NCI-H69 (cell line): ENCODE results near the gene TMIE.

Source experiments
- DNase-seq: peaks from one replicate; lab custom pipeline; 2025; lab: John Stamatoyannopoulos, UW

Gene TMIE, protein sequence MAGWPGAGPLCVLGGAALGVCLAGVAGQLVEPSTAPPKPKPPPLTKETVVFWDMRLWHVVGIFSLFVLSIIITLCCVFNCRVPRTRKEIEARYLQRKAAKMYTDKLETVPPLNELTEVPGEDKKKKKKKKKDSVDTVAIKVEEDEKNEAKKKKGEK

DNA sequence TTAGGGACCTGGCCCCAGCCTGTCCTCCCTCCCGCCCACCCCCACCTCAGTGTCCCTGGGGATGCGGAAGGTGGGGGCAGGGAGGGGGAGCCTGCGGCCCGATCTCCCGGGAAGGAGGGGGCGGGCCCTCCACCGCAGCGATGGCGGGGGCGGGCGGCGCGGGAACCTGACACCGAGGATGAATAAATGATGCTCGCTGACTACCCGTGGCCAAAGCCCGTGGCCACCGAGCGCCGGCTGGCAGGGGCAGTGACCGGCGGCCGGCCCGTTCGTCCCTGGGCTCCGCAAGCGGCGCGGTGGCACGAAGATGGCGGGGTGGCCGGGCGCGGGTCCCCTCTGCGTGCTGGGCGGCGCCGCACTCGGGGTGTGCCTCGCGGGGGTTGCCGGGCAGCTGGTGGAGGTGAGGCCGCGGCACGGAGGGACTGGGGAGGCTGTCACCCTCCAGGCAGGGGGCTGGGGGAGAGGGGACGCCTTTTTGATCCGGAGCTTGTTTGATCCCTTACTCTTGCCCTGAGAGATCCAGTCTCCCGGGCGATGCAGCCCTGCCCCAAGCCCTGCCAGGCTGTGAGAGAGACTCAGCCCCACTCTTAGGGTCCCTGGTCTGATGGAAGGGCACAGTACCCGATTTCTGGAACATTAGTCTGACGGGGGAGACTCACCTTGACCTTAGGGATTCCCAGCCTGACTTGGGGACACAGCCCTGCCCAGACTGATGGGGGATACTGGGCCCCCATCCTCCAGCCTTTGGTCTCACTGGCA is at the start of gene TMIE:
TMIE (plus strand) TSS at position 212 of the 759 bp plus-strand sequence; CDS start at position 308, 96 bp downstream.
- DNase-seq = peak; percentile 48

DNA sequence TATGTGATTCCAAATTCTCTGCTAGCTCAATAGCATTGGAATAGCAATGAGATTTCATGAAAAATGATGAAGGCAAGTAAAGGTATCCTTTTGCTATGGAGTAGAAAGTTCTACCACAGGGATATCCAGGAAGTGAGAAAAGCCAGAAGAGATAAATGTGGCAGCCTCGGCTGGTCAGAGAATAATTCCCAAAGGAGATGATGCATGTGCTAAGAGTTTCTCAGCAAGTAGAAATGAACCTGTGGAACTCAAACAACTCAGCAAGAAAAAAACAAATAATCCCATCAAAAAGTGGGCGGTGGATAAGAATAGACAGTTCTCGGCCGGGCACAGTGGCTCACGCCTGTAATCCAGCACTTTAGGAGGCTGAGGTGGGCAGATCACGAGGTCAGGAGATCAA is 45.9 kb upstream of the TMIE start:
- no peak for DNase-seq

DNA sequence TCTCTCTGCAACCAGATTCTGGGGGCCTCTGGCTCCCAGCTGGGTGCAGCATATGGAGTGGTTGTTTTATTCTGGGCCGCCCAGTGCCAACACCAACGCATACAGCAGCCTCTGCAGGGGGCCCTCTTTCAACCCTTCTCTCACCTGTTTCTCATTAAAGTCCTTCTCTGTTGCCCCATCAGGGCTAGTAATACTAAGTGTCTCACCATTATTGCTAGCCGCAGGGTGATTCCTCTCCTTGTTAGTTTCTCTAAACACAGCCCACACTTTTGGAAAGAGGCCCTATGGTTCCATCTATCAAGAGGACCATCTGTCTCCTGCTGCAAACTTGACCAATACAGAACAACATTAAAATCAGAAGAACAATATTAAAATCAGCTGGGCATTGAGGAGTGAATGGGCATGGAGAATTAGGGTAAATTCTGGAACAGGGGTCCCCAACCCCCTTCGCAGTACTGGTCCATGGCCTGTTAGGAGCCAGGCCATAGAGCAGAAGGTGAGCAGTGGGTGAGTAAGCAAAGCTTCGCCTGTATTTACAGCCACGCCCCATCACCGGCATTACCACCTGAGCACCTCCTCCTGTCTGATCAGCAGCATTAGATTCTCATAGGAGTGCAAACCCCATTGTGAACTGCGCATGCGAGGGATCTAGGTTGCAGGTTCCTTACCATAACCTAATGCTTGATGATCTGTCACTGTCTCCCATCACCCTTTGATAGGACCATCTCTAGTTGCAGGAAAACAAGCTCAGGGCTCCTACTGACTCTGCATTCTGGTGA is 44.2 kb upstream of the TMIE start:
- peak; percentile 97 for DNase-seq

DNA sequence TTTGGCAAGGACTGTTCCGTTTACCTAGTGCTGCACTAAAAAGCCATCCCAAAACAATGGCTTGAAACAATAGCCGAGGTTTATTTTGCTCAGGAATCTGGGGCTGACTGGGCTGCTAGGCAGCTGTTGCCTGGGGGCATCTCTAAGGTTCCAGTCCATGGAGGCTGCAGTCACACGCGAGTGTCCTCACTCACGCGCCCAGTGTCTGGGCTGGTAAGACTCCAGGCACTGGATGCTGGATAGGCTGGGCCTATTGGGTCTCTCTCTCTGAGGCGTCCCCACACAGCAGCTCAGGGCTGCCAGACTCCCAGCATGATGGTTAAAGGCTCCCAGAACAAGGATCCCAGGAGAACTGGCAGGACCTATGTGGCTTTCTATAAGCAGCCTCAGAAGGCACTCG is 41.9 kb upstream of the TMIE start:
- peak; percentile 71 for DNase-seq

DNA sequence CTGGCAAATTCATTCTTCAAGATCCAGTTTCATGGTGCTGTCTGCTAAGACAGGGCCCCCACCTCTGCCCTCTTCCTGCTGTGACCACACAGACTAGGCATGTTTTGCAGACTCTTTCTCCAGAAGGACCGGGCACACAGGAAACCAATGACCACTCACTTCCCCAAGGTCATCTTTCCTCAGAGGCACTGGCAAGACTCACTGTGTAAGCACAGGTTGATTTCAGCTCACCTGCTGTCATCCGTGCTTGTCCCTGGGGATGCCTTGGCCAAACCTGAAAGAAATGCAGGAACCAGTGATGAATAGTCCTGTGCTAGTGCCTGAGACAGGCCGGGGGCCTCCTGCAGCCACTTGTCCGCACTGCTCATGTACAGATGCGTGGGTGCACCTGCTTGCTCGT is 41.2 kb upstream of the TMIE start:
- DNase-seq = peak; percentile 70

DNA sequence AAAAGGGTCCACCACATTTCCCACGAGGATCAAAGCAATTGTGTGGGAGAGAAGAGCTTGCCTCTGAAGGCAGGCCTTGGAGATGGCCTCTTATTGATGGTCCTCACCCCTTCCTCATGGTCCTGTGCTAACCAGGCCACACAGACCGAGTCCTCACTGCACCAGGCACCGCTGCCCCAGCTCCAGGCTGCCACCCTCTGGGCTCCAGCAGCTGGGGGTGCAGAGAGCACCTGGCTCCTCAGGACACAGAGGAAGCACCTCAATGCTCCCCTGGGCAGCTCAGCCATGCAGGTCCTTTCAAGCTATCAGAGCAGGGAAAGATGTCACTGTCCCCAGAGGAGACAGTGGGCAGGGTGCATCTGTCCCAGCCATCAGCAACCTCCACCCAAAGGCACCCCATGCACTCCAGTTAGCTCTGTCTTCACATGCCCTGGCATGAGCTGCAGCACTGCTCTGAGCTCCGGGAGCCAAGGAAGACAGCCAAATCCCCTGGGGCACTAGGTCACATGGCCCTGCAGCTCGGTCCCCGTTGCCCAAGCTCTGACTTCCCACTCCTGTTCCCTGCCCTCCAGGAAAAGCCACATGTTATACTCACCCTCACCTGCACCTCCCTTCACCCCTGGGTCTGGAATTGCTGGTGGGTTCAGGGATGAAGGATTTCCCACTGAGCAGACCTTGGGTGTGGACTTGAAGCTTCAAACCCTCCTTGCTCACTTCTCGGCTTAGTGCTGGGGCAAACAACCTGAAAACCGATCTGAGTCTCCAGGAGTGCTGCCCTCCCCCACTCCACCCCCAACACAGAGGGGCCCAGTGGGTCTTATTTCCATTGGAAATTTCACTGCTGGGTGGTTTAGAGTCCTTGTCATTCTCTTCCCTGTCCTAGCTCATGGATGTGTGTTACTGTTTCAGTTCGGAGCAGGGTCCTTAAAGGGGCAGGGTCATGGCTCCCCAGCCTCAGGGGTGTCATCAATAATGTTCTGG is 40.4 kb upstream of the TMIE start:
- DNase-seq = peak; percentile 78

DNA sequence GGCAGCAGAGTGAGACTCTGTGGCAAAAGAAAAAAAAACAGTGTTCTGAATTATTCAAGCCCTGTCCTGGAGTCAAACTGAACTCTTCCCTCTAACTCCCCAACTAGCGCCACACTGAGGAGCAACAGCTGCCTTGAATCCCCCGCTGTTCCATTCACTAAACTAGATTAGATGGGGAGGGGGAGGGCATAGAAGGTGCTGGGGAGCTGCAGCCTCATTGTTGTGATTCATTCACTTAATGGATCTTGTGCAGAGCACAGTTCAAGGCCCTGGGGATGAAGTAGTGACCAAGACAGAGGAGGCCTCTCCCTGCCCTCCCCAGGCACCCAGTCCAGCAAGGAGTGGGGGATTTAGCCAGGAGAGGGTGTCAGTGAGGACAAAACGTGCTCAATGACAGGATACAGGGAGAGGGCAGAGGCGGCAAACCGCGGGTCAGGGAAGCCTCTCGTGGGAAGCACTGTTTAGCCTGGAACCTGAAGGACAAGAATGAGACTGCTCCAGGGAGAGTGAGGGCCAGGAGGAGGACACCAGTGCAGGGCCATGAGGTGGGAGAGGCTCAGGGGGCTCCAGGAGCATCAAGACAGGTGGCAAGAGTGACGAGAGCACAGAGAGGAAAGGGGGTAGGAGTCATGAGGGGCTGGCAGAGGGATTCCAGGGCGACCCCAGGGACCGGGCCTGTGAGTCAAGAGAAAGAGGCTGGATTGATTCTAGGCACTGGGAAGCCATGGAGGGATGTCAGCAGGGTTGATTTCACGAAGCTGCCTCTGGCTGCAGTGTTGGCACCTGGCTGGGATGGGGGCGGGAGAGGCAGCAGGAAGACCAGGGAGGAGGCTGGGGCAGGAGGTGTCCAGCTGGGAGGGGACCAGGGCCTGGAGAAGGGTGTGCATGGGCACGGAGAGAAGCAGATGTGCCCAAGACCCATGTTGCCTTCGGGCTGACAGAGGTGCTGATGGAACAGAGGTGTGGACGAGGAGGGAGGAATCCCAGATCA is 39.1 kb upstream of the TMIE start:
- DNase-seq = peak; percentile 79

DNA sequence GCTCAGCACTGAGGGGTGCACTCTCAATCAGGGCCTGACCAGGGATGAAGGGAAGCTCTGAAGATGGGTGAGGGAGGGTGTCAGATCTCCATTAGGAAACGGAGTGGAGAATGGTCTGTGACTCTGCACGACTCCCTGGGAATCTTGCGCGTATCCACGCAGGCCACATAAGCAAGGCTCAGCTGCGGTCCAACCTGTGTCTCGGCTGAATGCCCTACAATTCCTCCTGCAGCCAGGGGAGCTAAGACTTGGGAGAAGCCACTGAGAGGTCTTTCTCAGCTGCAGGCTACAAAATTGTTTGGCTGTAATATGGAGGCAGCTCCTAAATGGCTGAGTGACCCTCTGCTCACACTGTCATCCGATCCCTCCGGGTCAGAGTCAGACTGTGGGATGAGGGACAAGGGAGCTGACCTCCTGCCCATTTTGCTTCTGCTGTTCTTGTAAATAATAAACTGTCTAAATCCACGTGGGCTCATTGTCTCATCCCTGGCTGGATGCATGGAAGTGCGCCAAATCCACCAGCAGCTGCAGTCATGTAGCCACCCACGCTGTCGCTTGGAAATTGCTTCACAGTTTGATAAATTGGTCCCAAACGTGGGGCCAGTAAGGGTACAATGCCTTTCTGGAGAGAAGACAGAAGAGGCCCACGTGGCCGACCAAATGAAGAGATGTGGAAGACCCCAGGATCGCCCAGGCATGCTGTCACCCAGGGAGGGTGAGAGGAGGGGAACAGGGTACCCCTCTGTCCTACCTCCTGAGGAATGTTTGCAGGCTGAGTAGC is 38.2 kb upstream of the TMIE start:
- DNase-seq = peak; percentile 79

DNA sequence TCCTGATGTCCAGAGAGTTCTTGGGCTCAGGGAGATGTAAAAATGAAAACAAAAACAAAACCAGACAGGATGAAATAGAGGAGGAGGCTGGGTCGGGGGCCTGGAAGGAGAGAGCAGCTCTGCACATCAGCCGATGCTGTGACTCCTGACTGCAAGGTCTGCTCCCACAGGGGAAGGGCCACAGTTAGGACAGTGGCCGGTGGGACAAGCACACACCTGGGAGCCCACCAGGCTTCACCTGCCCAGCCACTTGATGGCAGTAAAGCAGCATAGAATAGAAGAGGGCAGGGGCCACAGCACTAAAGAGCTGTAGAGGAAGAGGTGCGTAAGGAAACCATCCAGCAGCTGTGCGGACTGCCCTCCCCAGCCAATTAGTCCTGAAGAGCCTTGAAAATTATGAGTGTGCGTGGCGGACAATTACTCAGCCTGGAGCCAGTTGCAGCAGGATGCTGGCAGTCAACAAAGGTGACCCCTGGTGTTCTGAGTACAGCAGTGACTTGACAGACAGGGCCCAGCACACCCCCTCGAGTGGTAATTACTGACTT is 37.5 kb upstream of the TMIE start:
- DNase-seq = peak; percentile 96

DNA sequence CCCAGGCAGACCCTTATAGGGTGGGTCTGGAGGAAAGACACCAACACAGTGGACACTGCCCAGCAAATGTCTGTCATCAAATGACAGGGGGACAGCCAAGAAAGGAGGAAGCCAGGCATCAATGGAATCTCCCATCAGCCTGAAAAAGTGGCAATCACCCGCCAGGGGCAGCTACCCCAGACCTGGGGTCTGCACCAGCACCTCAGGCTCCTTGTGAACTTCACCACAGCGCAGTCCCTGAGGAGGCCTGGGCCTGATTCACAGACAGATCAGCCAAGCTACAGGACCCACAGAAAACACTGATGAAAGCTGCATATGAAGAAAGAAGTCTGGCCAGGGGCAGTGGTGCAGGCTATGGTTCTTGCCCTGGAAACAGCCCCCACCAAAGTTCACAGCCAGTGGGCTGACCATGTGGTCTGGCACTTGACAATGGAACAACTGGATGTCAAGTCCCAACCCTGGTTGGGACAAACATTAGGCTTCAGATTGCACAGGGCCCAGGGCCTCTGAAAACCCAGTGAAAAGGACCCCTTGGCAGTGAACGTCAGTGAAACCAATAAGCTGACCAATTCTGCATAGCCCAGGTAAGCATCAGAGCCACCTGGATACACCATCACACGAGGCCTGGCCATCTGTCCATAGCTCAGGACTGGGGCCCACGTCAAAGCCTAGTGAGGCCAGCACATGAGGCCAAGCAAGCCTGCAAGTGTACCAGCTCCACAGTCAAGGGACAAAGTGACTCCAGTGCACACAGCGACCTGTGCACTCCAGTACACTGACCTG is 36.8 kb upstream of the TMIE start:
- peak; percentile 21 for DNase-seq

DNA sequence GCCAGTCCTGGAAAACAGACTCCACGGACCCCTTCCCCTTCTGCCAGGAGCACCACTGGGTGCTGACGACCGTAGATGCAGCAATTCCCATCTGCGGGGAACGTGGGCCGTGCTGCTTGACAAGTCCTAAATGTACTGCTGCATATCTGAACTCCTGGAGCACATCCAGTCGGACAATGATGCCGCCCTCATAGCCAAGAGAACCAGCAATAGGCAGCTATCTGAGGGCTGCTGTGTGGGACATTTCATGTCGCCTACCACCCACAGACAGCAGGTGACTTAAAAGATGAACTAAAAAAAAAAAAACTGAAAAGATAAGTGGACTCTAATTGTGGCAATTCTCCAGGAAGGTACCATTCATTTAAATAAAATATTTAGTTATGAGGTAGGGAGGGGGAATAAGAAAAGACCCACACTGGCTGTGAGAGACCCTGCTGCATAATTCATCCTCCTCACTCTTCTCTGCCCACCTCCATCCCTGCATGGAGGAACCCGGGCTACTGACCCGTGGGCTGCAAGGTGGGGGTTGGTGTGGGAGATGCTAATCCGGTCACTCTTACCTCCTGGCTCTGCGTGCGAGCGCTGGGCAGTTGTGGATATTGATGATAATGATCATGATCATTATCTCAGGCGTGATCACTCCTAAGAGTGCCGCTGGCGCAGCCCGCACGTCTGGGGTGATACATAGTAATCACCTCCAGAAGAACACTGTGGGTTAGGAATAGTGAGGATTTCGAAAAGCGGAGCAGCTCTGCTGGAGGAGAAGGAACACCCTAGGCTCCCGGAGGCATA is 36.0 kb upstream of the TMIE start:
- DNase-seq = no peak

DNA sequence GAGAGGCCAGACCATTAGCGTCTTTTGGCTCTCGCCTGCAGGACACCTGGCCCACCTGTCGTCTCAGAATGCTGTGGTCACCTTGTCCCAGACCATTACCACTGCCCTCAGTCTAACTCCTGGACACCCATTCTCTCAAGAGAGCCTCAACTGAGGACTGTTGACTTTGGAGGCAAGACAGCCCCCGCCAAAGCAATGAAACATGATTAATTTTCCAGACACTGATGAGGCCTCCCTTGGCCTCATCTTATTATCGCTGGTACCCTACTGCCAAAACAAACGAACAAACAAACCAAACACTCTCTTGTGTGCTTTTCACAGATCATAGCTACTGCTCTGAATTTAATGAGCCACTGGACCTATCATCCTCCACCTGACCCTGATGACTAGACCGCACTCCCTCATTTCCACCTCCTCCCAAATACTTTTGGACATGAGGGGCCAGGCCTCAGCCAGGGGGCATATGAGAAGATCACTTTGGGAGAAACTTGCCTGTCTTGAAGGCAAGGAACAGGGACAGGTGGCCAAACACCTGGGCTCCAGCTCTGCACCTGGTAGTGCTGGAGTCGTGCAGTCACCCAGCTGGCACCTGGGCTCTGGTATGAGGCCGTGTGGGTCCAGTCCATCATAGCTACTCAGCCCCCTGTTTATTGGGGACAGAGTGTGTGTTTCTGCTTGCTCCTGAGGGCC is 35.3 kb upstream of the TMIE start:
- peak; percentile 83 for DNase-seq

DNA sequence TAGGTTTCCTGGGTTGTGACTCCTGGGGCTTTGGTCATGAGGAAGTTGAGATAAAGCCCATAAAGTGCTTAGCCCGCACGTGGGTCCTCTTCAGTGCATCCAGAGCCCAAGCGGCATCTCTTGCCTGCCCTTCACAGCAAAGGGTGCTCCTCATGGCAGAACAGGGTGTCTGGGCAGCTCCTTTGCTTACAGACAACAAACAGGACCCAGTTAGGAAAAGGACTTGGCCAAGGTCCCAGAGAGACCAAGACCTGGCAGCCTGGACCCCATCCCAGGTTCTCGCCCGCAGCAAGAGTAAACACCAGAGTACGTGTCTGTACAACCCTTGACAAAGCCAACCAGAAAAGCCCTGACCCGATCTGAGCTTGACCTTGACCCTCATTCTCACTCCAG is 34.7 kb upstream of the TMIE start:
- DNase-seq = peak; percentile 41

DNA sequence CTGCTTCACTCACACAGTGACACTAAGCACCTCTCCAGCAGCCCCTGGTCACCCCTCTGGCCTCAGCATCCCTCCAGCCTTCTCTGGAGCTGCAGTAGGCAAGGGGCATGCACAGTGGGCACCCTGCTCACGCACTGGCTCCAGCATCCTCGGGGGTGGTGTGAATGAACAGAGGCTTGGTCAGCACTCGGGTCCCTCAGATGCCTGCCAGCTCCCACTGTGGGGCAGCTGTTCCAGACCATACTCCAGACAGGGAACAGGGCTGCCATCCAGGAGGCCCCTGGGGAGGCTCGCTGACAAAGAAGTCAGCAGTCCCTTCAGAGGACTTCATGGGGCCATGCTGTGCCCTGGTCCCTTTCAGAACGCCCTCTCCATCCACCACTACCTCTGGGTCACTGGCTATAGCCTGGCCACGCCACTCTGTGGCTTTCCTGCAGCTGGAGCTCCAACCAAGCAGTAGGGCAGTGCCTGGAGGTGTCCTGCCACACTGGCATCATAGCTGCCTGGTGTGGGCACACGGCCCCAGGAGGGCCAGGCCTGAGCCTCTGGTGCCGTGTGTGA is 34.1 kb upstream of the TMIE start:
- peak; percentile 6 for DNase-seq

DNA sequence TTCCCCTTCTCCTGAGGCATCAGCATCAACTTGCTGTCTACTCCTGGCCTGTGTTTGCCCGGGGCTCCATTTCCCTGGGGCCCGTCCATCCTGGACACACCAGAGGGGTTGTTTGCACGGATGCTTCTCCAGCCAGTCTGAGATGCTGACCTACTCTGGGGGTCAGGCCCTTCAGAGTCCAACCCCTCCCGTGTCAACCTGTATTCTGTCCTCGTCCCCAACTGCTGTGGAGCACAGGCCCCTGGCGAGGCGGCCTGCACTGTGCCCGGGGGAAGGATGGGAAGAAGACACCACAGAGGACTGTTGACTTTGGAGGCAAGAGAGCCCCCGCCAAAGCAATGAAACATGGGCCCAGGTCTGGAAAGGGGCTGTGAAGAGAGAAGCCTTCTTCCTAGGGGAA is 33.5 kb upstream of the TMIE start:
- no peak for DNase-seq

DNA sequence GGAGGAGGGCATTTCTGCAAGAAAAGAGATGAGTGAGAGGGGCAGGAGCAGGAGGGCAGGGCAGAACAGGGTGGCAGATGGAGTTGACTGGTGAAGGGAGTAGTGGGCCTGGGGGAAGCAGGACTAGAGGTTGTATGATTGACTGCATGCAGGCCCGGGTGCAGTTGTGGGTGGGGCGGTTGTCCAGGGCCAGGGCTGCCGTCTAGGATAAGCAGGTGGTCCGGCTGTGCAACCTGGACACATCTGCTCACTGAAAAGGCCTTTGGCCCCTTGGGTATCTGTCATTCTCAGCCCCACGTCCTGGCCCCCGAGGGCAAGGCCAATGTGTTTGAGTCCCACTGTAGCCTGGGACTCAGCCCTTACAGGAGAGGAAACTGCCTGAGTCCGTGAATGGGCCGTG is 33.1 kb upstream of the TMIE start:
- peak; percentile 15 for DNase-seq

DNA sequence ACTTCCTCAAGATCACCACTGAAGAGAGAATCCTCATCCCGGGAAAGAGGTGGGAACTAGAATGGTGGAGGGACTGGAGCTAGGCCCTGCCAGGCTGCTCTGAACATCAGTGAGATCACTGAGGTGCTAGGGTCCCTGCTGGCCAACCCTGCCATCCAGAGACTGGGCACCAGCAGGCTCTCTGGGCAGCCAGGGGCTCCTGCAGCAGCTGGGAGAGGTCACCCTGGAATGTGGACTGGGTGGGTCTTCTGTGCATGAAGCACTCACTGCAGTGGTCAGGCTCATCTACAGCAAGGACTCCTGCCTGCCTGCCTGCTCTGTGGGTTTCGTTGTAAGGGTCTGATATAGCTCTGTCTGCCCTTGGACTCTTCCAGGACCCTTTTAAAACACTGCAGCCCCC is 32.6 kb upstream of the TMIE start:
- DNase-seq = no peak
